Erythroblast (primary cell): ENCODE results near the gene SUV39H2.
"Not testable (repeated sequence)": the region's sequence is repeated elsewhere in the genome, so short reads cannot be mapped to it uniquely, and the experiment has no call there.

ENCODE experiments used
- DNase-seq, 2 experiments: peaks; one replicate each; lab custom pipeline; 2025; lab: John Stamatoyannopoulos, UW
- GATA1 ChIP-seq: IDR thresholded peaks from 2 replicates; pipeline ENCODE4 v1.6.1; 2011; ENCODE audit warnings: low read depth, mild to moderate bottlenecking, control low read depth, low read length, moderate library complexity
- POLR2A ChIP-seq: IDR thresholded peaks from 2 replicates; pipeline ENCODE4 v1.6.1; 2011; ENCODE audit warnings: mild to moderate bottlenecking, low read length

The SUV39H2 gene

GRCh38 chr10:14904316-14904732 lies 25.7 kb downstream of the SUV39H2 start:
- TF ChIP-seq GATA1 = no peak
- TF ChIP-seq POLR2A = no peak
- peak; percentile 52 to 60 for DNase-seq

- TF ChIP-seq GATA1 (no peak), POLR2A (no peak)
- DNase-seq = no peak
Measured at GRCh38 chr10:14904864-14905263, 26.2 kb downstream of the SUV39H2 start.

DNA sequence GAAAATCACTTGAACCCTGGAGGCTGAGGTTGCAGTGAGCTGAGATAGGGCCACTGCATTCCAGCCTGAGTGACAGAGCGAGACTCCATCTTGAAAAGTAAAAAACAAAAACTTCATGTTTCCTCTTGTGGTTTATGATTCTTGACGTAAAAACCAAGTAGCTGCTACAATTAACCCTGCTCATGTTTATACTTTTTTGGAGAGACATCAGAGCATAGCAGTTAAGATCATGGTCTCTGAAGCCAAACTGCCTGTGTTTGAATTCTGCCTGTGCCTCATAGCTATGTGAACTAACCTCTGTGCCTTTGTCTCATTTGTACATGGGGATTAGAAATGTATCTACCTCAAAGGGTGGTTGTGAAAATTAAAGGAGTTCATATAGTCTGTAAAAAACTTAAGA lies 27.2 kb downstream of the SUV39H2 start:
- TF ChIP-seq GATA1 = no peak
- no peak for TF ChIP-seq POLR2A
- DNase-seq = no peak

DNA sequence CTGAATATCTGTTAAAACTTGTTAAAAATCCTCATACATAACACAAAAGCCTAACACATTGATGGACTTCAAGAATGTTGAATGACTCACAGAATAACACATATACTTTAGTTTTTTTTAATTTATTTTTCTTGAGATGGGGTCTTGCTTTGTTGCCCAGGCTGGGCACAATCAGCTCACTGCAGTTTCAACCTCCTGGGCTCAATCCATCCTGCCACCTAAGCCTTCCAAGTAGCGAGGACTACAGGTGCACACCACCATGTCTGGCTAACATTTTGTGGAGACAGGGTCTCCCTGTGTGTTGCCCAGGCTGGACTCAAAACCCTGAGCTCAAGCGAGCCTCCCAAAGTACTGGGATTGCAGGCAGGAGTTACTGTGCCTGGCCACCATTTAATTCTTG lies 28.1 kb downstream of the SUV39H2 start:
- TF ChIP-seq POLR2A (no peak), GATA1 (no peak)
- DNase-seq = no peak

DNA sequence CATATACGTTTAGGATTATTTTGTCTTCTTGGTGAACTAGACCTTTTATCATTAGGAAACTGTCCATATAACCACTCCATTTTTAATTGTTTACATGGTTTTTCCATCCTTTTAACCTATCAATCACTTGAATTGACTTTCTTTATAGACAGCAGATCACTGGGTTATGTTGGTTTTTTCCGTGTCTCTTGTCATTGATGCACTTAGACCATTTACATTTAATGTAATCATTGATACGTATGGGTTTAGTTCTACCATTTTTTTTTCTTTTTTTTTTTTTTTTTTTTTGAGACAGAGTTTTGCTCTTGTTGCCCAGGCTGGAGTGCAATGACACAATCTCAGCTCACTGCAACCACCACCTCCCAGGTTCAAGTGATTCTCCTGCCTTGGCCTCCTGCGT lies 28.9 kb downstream of the SUV39H2 start:
- not testable (repeated sequence) for DNase-seq

DNA sequence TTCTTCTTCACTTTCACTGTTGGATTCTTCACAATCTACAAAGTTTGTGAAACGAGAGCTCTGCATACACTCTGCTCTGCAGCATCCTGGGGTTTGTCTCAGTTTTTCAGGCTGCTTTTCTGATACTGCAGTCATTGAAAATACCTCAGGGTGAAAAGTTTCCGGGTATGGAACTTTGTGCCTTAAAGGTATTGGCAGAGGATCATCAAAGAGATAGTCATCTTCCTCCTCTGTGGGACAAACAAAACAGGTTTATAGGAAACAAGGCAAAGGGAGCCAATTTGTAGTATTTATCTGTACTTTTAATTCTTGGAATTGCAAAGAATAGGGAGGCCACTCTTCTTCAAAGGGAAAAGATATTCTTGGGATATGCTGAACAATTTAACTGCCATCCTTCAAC lies 30.4 kb downstream of the SUV39H2 start:
- DNase-seq = no peak
- no peak for TF ChIP-seq POLR2A
- TF ChIP-seq GATA1 = no peak

- DNase-seq = no peak
- TF ChIP-seq GATA1 (no peak), POLR2A (no peak)
Measured at GRCh38 chr10:14910953-14911352, 32.3 kb downstream of the SUV39H2 start.

GRCh38 chr10:14911801-14912200 lies 33.1 kb downstream of the SUV39H2 start:
- TF ChIP-seq POLR2A (no peak), GATA1 (no peak)
- DNase-seq = no peak

- DNase-seq = no peak
- TF ChIP-seq GATA1 = no peak
- no peak for TF ChIP-seq POLR2A
Measured at GRCh38 chr10:14916600-14916999, 37.9 kb downstream of the SUV39H2 start.

GRCh38 chr10:14917827-14918226 lies 39.2 kb downstream of the SUV39H2 start:
- TF ChIP-seq GATA1 = no peak
- TF ChIP-seq POLR2A = no peak
- DNase-seq = no peak

- TF ChIP-seq GATA1 (no peak), POLR2A (no peak)
Measured at GRCh38 chr10:14918964-14919363, 40.3 kb downstream of the SUV39H2 start.

GRCh38 chr10:14924013-14924412 lies 45.3 kb downstream of the SUV39H2 start:
- no peak for DNase-seq
- TF ChIP-seq GATA1 (no peak), POLR2A (no peak)

More at GRCh38 chr10:14918964-14919363, 40.3 kb downstream of the SUV39H2 start:
- no peak for DNase-seq

- no peak for DNase-seq
Measured at GRCh38 chr10:14925268-14925667, 46.6 kb downstream of the SUV39H2 start.

DNA sequence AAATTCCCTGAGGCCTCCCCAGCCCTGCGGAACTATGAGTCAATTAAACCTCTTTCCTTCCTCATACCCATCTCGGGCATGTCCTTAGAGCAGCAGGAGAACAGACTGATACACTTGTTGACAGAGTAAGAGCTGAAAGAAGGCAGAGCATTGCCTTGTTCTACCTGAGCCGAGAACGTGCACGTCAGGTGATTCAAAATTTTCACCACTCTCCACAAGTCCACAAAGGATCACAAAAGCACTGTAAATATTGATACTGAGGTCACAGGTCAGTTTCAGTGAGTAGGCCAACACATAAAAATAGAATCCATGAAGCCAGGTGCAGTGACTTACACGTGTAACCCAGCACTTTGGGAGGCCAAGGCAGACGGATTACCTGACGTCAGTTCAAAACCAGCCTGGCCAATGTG lies 47.4 kb downstream of the SUV39H2 start:
- DNase-seq = no peak
- TF ChIP-seq POLR2A (no peak), GATA1 (no peak)

More at GRCh38 chr10:14925268-14925667, 46.6 kb downstream of the SUV39H2 start:
- TF ChIP-seq GATA1 (no peak), POLR2A (no peak)

DNA sequence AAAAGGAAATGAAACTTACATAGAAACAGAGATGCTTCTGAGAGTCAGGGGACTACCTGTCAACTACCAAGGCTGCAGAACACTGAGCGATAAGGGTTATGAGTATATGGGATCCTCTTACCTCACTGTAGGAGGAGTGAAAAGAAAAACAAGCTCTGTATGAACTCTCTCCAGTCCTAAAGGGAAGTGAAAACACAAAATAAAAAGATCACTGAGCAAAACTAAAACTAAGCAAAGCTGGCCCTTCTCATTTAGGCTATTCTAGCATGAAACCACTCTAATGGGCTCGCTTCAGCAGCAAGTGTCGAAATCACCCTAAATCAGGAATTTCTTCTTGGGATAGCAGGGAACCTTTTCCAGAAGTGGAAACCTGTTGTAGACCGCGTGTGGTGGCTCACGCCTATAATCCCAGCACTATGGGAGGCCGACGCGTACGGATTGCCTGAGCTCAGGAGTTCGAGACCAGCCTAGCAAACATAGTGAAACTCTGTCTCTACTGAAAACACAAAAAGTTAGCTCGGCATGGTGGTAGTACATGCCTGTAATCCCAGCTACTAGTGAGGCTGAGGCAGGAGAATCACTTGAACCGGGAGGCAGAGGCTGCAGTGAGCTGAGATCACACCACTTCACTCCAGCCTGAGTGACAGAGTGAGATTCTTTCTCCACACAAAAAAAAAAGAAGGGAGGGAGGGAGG lies 48.2 kb downstream of the SUV39H2 start:
- TF ChIP-seq POLR2A (no peak), GATA1 (no peak)
- DNase-seq = no peak

GRCh38 chr10:14930610-14931009 lies 51.9 kb downstream of the SUV39H2 start:
- TF ChIP-seq GATA1 (no peak), POLR2A (no peak)

More at GRCh38 chr10:14930610-14931009, 51.9 kb downstream of the SUV39H2 start:
- DNase-seq = no peak
